GM19099 (cell line): ENCODE results near the gene CD5L.
A peak's percentile ranks its signal among the peaks of the same experiment; 100 is the strongest.

Experiments used
- POLR2A ChIP-seq: IDR thresholded peaks from 3 replicates; pipeline ENCODE4 v1.6.1; 2011; ENCODE audit warnings: low read depth; ENCODE audit not compliant: insufficient read length; ENCODE audit errors: extremely low read depth

Gene CD5L

GRCh38 chr1:157831968-157832626 lies 9.5 kb downstream of the CD5L start:
- TF ChIP-seq POLR2A: no peak

GRCh38 chr1:157830887-157831286 lies 10.7 kb downstream of the CD5L start:
- TF ChIP-seq POLR2A: no peak

GRCh38 chr1:157829711-157830110 lies 11.9 kb downstream of the CD5L start:
- no peak for TF ChIP-seq POLR2A

GRCh38 chr1:157829210-157829609 lies 12.4 kb downstream of the CD5L start:
- no peak for TF ChIP-seq POLR2A

- TF ChIP-seq POLR2A: no peak
Measured at GRCh38 chr1:157820299-157820698, 21.3 kb downstream of the CD5L start.

GRCh38 chr1:157819896-157820295 lies 21.7 kb downstream of the CD5L start, which contains the start of gene FCRL1:
Gene FCRL1, minus strand, starts transcription at chr1:157820120. Its CDS starts 83 bp downstream, at chr1:157820037.
- TF ChIP-seq POLR2A: no peak

- TF ChIP-seq POLR2A: no peak
Measured at GRCh38 chr1:157819215-157819614, 22.4 kb downstream of the CD5L start.

- no peak for TF ChIP-seq POLR2A
Measured at GRCh38 chr1:157813269-157813668, 28.3 kb downstream of the CD5L start.

- peak; percentile 19 for TF ChIP-seq POLR2A
Measured at GRCh38 chr1:157806431-157807149, 35.0 kb downstream of the CD5L start.

GRCh38 chr1:157803851-157804250 lies 37.8 kb downstream of the CD5L start:
- no peak for TF ChIP-seq POLR2A

GRCh38 chr1:157799996-157800395 lies 41.6 kb downstream of the CD5L start:
- TF ChIP-seq POLR2A: no peak

- TF ChIP-seq POLR2A: no peak
Measured at GRCh38 chr1:157798211-157798610, 43.4 kb downstream of the CD5L start.

- no peak for TF ChIP-seq POLR2A
Measured at GRCh38 chr1:157785248-157785647, 56.4 kb downstream of the CD5L start.

GRCh38 chr1:157784801-157785200 lies 56.8 kb downstream of the CD5L start:
- TF ChIP-seq POLR2A: no peak

GRCh38 chr1:157782931-157783330 lies 58.7 kb downstream of the CD5L start:
- no peak for TF ChIP-seq POLR2A

- no peak for TF ChIP-seq POLR2A
Measured at GRCh38 chr1:157781048-157781447, 60.6 kb downstream of the CD5L start.
